ENCODE data around the gene RPS3A. TPM values are rescaled to one million over a fixed set of nuclear protein-coding genes. Genes with fewer than 3 reads are reported as not detected.

The RPS3A gene
- total RNA-seq, 1 donor = 1,904 TPM

- peak overlapping the region; percentile 95 for H3K4me3 ChIP-seq (ENCODE audit: low read depth, low read length)
- no peak for DNase-seq (ENCODE audit: low read depth)
- no peak for TF ChIP-seq CTCF (IDR thresholded peaks at IDR 0.05; ENCODE audit: insufficient read depth, low read depth, low read length)
These were observed 524 bp upstream of the RPS3A start for GRCh38 chr4:151098979-151099228.

GRCh38 chr4:151099976-151100417 lies 569 bp downstream of the RPS3A start:
- H3K4me3 ChIP-seq (ENCODE audit: low read depth, low read length) = peak overlapping the region; percentile 95
- DNase-seq (ENCODE audit: low read depth) = no peak
- no peak for TF ChIP-seq CTCF (IDR thresholded peaks at IDR 0.05; ENCODE audit: insufficient read depth, low read depth, low read length)

- peak overlapping the region; percentile 95 for H3K4me3 ChIP-seq (ENCODE audit: low read depth, low read length)
- TF ChIP-seq CTCF (IDR thresholded peaks at IDR 0.05; ENCODE audit: insufficient read depth, low read depth, low read length) = no peak
- no peak for DNase-seq (ENCODE audit: low read depth)
These were observed 1.1 kb downstream of the RPS3A start for GRCh38 chr4:151100531-151100930.

GRCh38 chr4:151103758-151104157 lies 4.3 kb downstream of the RPS3A start:
- TF ChIP-seq CTCF (IDR thresholded peaks at IDR 0.05; ENCODE audit: insufficient read depth, low read depth, low read length) = no peak
- no peak overlapping the region for H3K4me3 ChIP-seq (ENCODE audit: low read depth, low read length)
- DNase-seq (ENCODE audit: low read depth) = no peak

- no peak for TF ChIP-seq CTCF (IDR thresholded peaks at IDR 0.05; ENCODE audit: insufficient read depth, low read depth, low read length)
- no peak overlapping the region for H3K4me3 ChIP-seq (ENCODE audit: low read depth, low read length)
- DNase-seq (ENCODE audit: low read depth) = no peak
These were observed 5.2 kb downstream of the RPS3A start for GRCh38 chr4:151104621-151105020.

- DNase-seq (ENCODE audit: low read depth) = no peak
- H3K4me3 ChIP-seq (ENCODE audit: low read depth, low read length) = no peak overlapping the region
- TF ChIP-seq CTCF (IDR thresholded peaks at IDR 0.05; ENCODE audit: insufficient read depth, low read depth, low read length) = no peak
These were observed 6.1 kb downstream of the RPS3A start for GRCh38 chr4:151105454-151106032.

- no peak for DNase-seq (ENCODE audit: low read depth)
- no peak overlapping the region for H3K4me3 ChIP-seq (ENCODE audit: low read depth, low read length)
- TF ChIP-seq CTCF (IDR thresholded peaks at IDR 0.05; ENCODE audit: insufficient read depth, low read depth, low read length) = no peak
These were observed 7.6 kb downstream of the RPS3A start for GRCh38 chr4:151107063-151107462.

All from fibroblast of villous mesenchyme (primary cell).